Activated CD8-positive, alpha-beta T cell treated with anti-CD3 and anti-CD28 coated beads for 36 hours (primary cell): Measurements from ENCODE around the gene PSMG1. TPM values are rescaled to one million over a fixed set of nuclear protein-coding genes. Genes with fewer than 3 reads are reported as not detected.

ENCODE experiments used
- ATAC-seq: fragments of 200-7000 bp; cut with Tn5 transposase; one replicate; pipeline ENCODE4 v1.10.0; 2021; ENCODE audit warnings: mild to moderate bottlenecking, moderate library complexity
- CTCF ChIA-PET: fragments of 350-600 bp; sonication (Branson Sonifier 250); formaldehyde crosslinking; loops from one replicate; lab custom pipeline; 2021; ENCODE audit warnings: antibody characterized with exemption; lab: Charles Lee
- POLR2A ChIA-PET: fragments of 350-600 bp; sonication (Branson Sonifier 250); formaldehyde crosslinking; loops from one replicate; lab custom pipeline; 2021; ENCODE audit warnings: antibody characterized with exemption; lab: Charles Lee
- DNase-seq: peaks from one replicate; pipeline ENCODE4 v3.0.0-alpha.2; 2020
- H3K27ac Mint-ChIP-seq: one replicate; pipeline ENCODE4 v1.8.0; 2021; ENCODE audit warnings: mild to moderate bottlenecking, mixed read lengths
- H3K27me3 Mint-ChIP-seq: one replicate; pipeline ENCODE4 v1.8.0; 2021; ENCODE audit warnings: mixed read lengths
- H3K36me3 Mint-ChIP-seq: one replicate; pipeline ENCODE4 v1.8.0; 2021; ENCODE audit warnings: low read depth, mixed read lengths
- H3K4me1 Mint-ChIP-seq: one replicate; pipeline ENCODE4 v1.8.0; 2021; ENCODE audit warnings: low read depth, mixed read lengths
- H3K4me3 Mint-ChIP-seq: one replicate; pipeline ENCODE4 v1.8.0; 2021; ENCODE audit warnings: mild to moderate bottlenecking, moderate library complexity, mixed read lengths
- H3K9me3 Mint-ChIP-seq: one replicate; pipeline ENCODE4 v1.8.0; 2021; ENCODE audit warnings: mixed read lengths
- CTCF ChIP-seq: fragments of 200-600 bp; IDR thresholded peaks from one replicate; pipeline ENCODE4 v1.8.0; 2022; ENCODE audit warnings: antibody characterized with exemption, mild to moderate bottlenecking
- intact Hi-C: fragments of 100-400 bp; cut with micrococcal nuclease; formaldehyde crosslinking; loops from one replicate; pipeline ENCODE4 v1.10.0; 2022
- total RNA-seq, 2 experiments: library from RNA; stranded (reverse); gene quantifications; one replicate each; pipeline ENCODE4 v1.2.3, GENCODE V29; 2021

The PSMG1 gene
- total RNA-seq, 2 experiments from 2014 or later = 90.9 to 107 TPM

DNA sequence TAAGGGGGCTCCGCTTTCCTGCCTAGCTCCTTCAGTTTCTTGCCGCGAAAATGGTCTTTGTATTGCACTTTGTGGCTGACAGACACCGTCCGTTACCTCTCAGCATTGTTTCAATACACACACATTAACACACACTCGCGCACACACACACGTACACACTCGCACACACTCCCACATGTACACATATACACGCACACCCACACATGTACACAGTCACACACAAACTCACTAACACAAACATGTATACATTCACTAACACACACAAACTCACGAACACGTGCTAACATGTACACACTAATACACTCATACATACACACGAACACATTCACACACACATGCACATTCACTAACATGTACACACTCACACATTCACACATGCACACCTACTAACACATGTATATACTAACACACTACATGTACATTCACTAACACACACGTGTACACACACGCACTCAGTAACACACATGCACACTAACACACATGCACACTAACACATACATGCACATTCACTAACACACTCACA is 48.9 kb downstream of the PSMG1 start:
- POLR2A ChIA-PET = no interaction called here
- no peaks in the 10 kb centered on the region for H3K27me3 Mint-ChIP-seq

GRCh38 chr21:39132248-39132647 is 51.0 kb downstream of the PSMG1 start:
- Mint-ChIP-seq H3K4me3 (no peak overlapping the region), H3K4me1 (no peaks in the 10 kb centered on the region), H3K36me3 (no peaks in the 10 kb centered on the region), H3K27me3 (no peaks in the 10 kb centered on the region), H3K9me3 (no peaks in the 10 kb centered on the region), H3K27ac (no peak overlapping the region)
- ChIA-PET CTCF (no interaction called here), POLR2A (no interaction called here)
- DNase-seq (no peak), ATAC-seq (no peak)
- no peak for TF ChIP-seq CTCF
- intact Hi-C loops = no loop called here

More for the DNA sequence above, 48.9 kb downstream of the PSMG1 start:
- CTCF ChIA-PET = no interaction called here
- TF ChIP-seq CTCF = no peak
- DNase-seq (no peak), ATAC-seq (no peak)
- Mint-ChIP-seq H3K4me1 (no peaks in the 10 kb centered on the region), H3K9me3 (no peaks in the 10 kb centered on the region), H3K27ac (no peak overlapping the region), H3K4me3 (no peak overlapping the region), H3K36me3 (no peaks in the 10 kb centered on the region)
- intact Hi-C loops = no loop called here

GRCh38 chr21:39131791-39132190 is 51.5 kb downstream of the PSMG1 start:
- Mint-ChIP-seq H3K36me3 (no peaks in the 10 kb centered on the region), H3K4me1 (no peaks in the 10 kb centered on the region), H3K27me3 (no peaks in the 10 kb centered on the region), H3K27ac (no peak overlapping the region), H3K9me3 (no peaks in the 10 kb centered on the region), H3K4me3 (no peak overlapping the region)
- no peak for TF ChIP-seq CTCF
- DNase-seq (no peak), ATAC-seq (no peak)
- CTCF ChIA-PET = no interaction called here
- POLR2A ChIA-PET = no interaction called here
- intact Hi-C loops = no loop called here

GRCh38 chr21:39127506-39127905 is 55.7 kb downstream of the PSMG1 start:
- DNase-seq (no peak), ATAC-seq (no peak)
- CTCF ChIA-PET = interaction anchor here (2.0 kb wide), 1 partner anchor 10 kb away, joined by 5 read pairs; no protein-coding TSS in a partner anchor

DNA sequence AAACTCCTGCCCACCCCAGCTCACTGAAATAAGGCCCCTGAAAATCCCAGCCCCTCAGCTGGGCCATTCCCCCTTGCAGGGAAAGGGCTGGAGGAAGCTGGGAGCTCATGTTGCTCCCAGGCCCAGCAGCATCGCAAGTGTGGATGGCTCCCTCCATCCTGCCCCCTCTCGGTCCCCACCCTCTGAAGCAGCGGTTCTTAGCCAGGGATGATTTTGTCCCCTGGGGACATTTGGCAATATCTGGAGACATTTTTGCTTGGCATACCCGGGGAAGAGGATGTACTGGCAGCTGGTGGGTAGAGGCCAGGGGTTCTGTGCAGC is 56.8 kb downstream of the PSMG1 start:
- TF ChIP-seq CTCF = no peak
- Mint-ChIP-seq H3K4me1 (no peaks in the 10 kb centered on the region), H3K4me3 (no peak overlapping the region), H3K27me3 (no peaks in the 10 kb centered on the region), H3K27ac (no peak overlapping the region), H3K9me3 (peaks cover 5% of the 10 kb centered on the region), H3K36me3 (no peaks in the 10 kb centered on the region)
- ChIA-PET POLR2A (no interaction called here), CTCF (interaction anchor here (1.0 to 2.0 kb wide), 2 partner anchors 11 kb away, joined by 4 to 5 read pairs; no protein-coding TSS in a partner anchor)
- ATAC-seq = no peak
- intact Hi-C loops = no loop called here
- DNase-seq = no peak

More at GRCh38 chr21:39127506-39127905, 55.7 kb downstream of the PSMG1 start:
- Mint-ChIP-seq H3K4me1 (no peaks in the 10 kb centered on the region), H3K9me3 (no peaks in the 10 kb centered on the region), H3K27ac (no peak overlapping the region), H3K4me3 (no peak overlapping the region), H3K27me3 (no peaks in the 10 kb centered on the region), H3K36me3 (no peaks in the 10 kb centered on the region)
- POLR2A ChIA-PET = interaction anchor here (0.7 kb wide), 1 partner anchor 59 kb away, joined by 3 read pairs; no protein-coding TSS in a partner anchor
- no peak for TF ChIP-seq CTCF
- intact Hi-C loops = no loop called here
